Measurements from ENCODE around the gene RALGPS1.

DNA sequence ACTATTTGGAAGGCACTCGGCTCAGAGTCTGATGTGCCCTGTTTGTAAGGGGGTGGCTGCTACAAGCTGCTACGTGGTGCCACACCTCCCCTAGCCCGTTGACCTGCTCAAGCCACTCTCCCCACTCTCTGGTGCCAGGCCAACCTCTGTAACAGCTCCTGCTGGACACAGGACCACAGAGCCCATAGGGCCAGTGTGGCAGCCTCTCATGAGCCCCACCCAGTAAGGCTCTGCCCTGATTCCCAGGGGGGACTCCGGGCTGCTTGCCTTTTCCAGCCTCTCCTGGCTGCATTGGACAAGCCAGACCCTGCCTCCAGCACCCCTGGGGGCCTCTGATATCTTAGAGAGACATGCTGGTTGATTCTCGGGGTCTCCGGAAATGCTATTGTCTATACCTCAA is 261.2 kb downstream of the RALGPS1 start:
- TF ChIP-seq GATA2 (IDR thresholded peaks at IDR 0.05; ENCODE audit: low read depth, low read length) (no peak), GATA3 (IDR thresholded peaks at IDR 0.05; ENCODE audit: low read depth, low read length) (no peak)

All from SH-SY5Y (cell line).